Sciatic nerve (tissue), 2 donors: ENCODE measurements around the gene MDM4. TPM values are rescaled to one million over a fixed set of nuclear protein-coding genes. Genes with fewer than 3 reads are reported as not detected.
"Not testable (repeated sequence)": the region's sequence is repeated elsewhere in the genome, so short reads cannot be mapped to it uniquely, and the experiment has no call there.

Experiments
- ATAC-seq: fragments of 200-7000 bp; cut with Tn5 transposase; one replicate; pipeline ENCODE4 v1.9.1; 2020; ENCODE audit warnings: mild to moderate bottlenecking, moderate library complexity
- DNase-seq: peaks from one replicate; pipeline ENCODE4 v3.0.0-alpha.2; 2020; ENCODE audit warnings: low spot score
- intact Hi-C: fragments of 100-400 bp; cut with DNase I; formaldehyde crosslinking; loops from one replicate; pipeline ENCODE4 v1.14.2; 2022
- total RNA-seq: library from RNA; stranded (reverse); fragmentation: NEBNext Ultra II Directional; extraction: Animal tissue kit (Norgen Biotek cat#: 25700); gene quantifications from one replicate; pipeline ENCODE4 v1.2.1, GENCODE V29; 2021
- donor health status: DM: no; HTN: no; CAD: no.
- donor health status: DM: no; HTN: no; CAD: no.

The MDM4 gene
- total RNA-seq, 1 donor from 2014 or later = 157 TPM

DNA sequence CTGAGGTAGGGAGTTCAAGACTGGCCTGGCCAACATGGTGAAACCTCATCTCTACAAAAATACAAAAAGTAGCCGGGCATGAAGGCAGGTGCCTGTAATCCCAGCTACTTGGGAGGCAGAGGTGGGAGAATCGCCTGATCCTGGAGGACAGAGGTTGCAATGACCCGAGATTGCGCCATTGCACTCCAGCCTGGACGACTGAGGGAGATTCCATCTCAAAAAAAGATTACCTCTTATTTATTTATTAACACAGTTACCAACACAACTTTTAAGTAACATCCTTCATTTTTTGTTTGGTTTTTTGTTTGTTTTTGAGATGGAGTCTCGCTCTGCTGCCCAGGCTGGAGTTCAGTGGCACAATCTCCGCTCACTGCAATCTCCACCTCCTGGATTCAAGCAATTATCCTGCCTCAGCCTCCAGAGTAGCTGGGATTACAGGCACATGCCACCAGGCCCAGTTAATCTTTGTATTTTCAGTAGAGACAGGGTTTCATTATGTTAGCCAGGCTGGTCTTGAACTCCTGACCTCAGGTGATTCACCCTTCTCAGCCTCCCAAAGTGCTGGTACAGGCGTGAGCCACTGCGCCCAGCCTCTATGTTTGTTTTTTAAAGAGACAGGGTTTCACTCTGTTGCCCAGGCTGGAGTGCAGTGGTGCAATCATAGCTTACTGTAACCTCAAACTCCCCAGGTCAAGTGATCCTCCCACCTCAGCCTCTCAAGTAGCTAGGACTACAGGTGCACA, 29.5 kb upstream of the MDM4 start:
- intact Hi-C loops, DNase-seq, ATAC-seq: not testable (repeated sequence)

GRCh38 chr1:204487256-204487615, 29.0 kb upstream of the MDM4 start:
- no peak for ATAC-seq
- no peak for DNase-seq
- intact Hi-C loops = no loop called here

- ATAC-seq (no peak), DNase-seq (no peak)
- intact Hi-C loops = loop anchor here (5.0 kb wide), 1 partner anchor 44 kb away; no protein-coding TSS in a partner anchor
Observed at GRCh38 chr1:204491655-204492054, 24.6 kb upstream of the MDM4 start.

GRCh38 chr1:204493145-204493983, 22.8 kb upstream of the MDM4 start:
- intact Hi-C loops = loop anchor here (5.0 kb wide), 1 partner anchor 46 kb away; no protein-coding TSS in a partner anchor
- DNase-seq (peak; percentile 76), ATAC-seq (peak; percentile 83)

GRCh38 chr1:204493984-204494280, 22.3 kb upstream of the MDM4 start:
- intact Hi-C loops = loop anchor here (5.0 kb wide), 1 partner anchor 47 kb away; no protein-coding TSS in a partner anchor
- ATAC-seq = peak; percentile 63
- no peak for DNase-seq

DNA sequence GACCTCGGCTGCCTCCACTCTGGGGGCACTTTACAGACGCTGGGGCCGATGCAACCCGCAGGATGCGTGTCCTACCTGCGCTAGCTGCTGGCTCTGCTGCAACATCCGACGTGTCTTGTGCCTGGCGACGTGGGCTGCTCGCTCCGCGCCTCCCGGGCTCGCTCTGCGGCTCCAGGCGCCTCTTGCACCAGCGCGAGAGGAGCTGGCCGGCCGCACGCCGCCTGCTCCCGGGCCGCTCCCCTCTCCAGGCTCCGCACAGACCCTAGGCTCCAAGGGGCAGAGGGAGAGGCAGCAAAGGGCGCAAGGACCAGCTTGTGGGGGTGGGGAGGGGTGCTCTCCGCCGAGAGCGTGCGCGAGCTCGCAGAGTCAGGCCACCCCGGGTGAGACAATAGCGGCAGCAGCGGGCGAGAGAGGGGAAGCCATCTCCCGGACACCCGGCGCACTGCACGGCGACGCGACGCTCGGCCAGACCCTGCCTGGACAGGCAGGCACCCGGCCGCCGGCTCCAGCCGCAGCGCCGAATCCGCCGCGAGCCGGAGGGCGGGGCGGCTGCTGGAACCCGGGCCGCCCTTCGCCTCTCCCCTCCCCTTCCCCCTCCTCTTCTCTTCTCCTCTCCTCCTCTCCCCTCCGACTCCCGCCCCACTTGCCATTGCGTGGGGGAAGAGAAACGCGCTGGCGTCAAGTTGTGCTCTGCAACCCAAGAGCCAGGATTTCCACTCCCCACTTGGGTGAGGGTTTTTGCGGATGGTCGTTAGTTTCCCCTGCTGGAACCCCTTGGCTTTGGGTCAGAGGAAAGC, 21.7 kb upstream of the MDM4 start, which contains the start of gene PIK3C2B:
TSS of gene PIK3C2B (minus strand) at position 525 of the 797 bp plus-strand sequence. CDS start 25,003 bp downstream, outside the sequence.
- intact Hi-C loops = loop anchor here (5.0 kb wide), 1 partner anchor 47 kb away; no protein-coding TSS in a partner anchor

GRCh38 chr1:204495078-204495753, 21.0 kb upstream of the MDM4 start:
- peak; percentile 2 for ATAC-seq
- intact Hi-C loops = no loop called here
- DNase-seq = no peak

More for the DNA sequence above, 21.7 kb upstream of the MDM4 start, which contains the start of gene PIK3C2B:
- ATAC-seq (peak; percentile 91), DNase-seq (peak; percentile 88)

GRCh38 chr1:204495777-204496176, 20.4 kb upstream of the MDM4 start:
- DNase-seq (no peak), ATAC-seq (no peak)
- intact Hi-C loops = no loop called here

DNA sequence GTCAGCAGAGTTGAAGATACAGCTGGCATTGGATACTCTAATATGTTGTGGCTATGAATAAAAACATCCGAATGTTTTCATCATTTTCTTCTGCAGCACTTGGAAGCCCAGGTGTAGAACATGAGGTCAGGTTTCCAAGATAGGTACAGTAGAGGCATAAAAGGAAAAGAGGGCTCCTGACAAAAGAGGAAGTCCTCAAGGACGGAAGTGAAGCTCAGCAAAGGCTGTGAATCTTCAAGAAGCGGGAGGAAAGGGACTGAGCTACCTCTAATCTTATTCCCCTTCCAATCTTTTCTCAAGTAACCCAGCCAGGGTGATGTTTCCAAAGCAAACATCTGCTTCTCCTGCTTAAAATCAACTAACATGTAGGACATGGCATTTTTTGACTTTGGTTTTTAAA, 17.2 kb upstream of the MDM4 start:
- DNase-seq = no peak
- intact Hi-C loops = no loop called here
- ATAC-seq = no peak

DNA sequence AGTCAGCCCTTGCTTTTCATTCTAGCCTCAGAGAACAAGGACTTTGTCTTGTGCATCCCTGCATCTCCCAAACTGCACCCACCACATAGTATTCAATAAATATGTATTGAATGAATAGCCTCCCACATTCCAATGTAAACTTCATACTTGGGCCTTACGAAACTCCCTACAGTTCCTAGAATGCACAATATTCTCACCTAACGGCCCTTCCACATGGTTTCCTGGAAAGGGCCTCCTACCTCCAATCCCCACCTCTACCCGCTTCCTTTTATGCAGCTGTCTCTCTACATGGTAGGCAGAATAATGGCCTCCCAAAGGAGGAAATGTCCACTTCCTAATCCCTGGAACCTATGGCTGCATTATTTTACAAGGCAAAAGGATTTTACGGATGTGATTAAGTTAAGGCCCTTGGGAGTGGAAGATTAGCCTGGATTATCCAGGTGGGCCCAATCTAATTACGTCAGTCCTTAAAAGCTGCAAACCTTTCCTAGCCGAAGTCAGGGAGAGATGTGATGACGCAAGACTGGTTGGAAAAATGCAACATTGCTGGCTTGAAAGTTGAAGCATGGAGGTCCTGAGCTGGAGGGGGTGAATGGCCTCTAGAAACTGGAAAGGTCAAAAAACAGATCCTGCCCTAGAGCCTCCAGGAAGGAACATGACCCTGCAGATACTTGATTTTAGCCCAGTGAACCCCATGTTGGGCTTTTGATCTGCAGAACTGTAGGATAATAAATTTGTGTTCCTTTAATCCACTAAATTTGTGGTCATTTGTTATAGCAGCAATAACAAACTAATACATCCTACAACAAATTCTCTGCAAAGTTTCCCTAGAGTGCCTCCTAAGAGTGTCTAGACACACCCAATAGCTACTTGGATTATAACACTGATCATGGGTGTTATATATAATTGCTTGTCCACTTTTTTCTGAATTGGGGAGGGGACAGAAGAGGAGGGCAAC, 16.4 kb upstream of the MDM4 start:
- intact Hi-C loops = no loop called here
- ATAC-seq (no peak), DNase-seq (no peak)

- intact Hi-C loops = no loop called here
- no peak for ATAC-seq
Observed at GRCh38 chr1:204502241-204502640, 14.0 kb upstream of the MDM4 start.

GRCh38 chr1:204503122-204503912, 12.9 kb upstream of the MDM4 start:
- intact Hi-C loops = no loop called here
- ATAC-seq (no peak), DNase-seq (no peak)

More at GRCh38 chr1:204502241-204502640, 14.0 kb upstream of the MDM4 start:
- peak; percentile 28 for DNase-seq

- no peak for ATAC-seq
Observed at GRCh38 chr1:204503913-204504519, 12.2 kb upstream of the MDM4 start.

DNA sequence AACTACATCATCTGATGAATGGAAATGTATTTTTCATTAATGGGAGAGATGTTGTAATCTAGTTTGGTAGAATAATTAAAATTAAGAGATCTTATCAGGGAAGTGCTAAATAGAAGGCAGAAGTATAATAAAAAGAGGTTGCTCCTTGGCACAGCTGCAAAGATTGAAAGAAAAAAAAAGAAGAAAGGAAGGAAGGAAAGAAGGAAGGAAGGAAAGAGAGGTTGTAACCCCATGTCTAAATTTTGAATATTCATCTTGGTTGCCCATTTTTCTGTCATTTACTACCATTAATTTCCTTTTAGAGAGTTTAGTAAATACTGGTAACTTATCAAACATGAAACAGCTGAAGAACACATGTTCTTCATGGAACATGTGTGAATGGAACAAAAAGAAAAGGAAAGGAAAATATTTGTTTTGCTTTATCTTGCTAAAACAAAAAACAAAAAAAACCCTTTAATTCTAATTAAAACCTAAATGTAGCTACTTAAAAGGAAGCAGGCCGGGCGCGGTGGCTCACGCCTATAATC, 10.5 kb upstream of the MDM4 start:
- ATAC-seq = no peak
- no peak for DNase-seq
- intact Hi-C loops = no loop called here

More at GRCh38 chr1:204503913-204504519, 12.2 kb upstream of the MDM4 start:
- intact Hi-C loops = no loop called here
- no peak for DNase-seq

- ATAC-seq = peak; percentile 76
- intact Hi-C loops = no loop called here
- DNase-seq = peak; percentile 73
Observed at GRCh38 chr1:204506201-204506968, 9.8 kb upstream of the MDM4 start.
